ENCODE results near the gene MYZAP. TPM values are rescaled to one million over a fixed set of nuclear protein-coding genes. Genes with fewer than 3 reads are reported as not detected.

The MYZAP gene, protein sequence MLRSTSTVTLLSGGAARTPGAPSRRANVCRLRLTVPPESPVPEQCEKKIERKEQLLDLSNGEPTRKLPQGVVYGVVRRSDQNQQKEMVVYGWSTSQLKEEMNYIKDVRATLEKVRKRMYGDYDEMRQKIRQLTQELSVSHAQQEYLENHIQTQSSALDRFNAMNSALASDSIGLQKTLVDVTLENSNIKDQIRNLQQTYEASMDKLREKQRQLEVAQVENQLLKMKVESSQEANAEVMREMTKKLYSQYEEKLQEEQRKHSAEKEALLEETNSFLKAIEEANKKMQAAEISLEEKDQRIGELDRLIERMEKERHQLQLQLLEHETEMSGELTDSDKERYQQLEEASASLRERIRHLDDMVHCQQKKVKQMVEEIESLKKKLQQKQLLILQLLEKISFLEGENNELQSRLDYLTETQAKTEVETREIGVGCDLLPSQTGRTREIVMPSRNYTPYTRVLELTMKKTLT
- total RNA-seq (2022; extraction: Qiagen RNA extraction; ENCODE audit: low read depth) = 0.50 to 0.99 TPM (median 0.80 TPM) in 5 replicates

DNA sequence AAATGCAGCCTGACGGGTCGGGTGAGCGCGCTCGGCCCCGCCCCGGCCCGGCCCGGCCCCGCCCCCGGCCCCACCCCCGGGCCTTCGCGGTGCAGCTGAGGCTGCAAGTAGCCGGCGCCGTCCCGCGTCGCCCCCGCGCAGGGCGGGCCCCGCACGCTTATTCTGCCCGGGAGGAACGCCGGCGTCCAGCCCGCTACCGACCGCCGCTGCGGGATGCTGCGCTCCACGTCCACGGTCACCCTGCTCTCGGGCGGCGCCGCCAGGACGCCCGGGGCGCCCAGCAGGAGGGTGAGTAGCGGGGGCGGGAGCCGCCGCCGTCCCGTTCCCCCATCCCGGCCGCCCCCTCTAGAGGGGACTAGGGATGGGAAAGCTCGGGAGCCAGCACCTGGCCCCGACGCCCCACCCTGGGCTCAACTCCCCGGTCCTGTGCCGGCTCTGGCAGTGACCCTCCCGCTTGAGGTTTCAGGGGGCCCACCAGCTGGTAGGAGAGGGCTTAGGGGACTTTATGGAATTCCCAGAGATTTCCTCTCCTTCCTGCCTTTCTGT lies at the start of gene MYZAP:
MYZAP (plus strand) TSS at position 83 of the 546 bp plus-strand sequence; CDS start at position 214, 131 bp downstream.

DNA sequence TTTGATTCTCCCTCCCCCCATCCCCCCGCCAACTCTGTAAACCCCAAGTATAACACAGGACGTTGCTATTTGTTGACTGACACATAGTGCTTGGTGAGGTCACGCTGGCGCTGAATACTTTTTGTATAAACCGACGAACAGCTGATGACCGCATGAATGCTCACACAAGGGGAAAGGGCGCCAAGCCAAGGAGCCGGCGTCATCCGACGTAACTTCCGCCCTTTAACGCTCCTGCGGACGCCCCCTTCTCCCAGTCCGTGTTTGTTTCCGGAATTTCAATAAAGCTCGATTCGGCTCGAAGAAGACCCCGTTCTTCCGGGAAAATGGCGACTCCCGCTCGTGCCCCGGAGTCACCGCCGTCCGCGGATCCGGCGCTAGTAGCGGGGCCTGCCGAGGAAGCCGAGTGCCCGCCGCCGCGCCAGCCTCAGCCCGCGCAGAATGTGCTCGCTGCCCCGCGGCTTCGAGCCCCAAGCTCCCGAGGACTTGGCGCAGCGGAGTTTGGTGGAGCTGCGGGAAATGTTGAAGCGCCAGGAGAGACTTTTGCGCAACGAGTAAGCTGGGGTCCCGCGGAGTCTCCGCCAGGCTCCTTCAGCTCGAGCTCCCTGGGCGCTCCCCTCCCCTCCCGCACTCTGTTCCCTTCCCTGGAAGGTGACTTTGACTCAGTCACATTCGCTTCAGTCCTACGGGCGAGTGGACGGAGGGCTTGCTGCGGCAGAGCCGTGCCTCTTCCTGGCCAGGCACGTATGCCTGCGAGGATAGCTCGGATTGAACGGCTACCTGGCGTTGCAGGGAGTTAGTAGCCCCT lies 114.9 kb downstream of the MYZAP start, which contains the start of gene POLR2M:
POLR2M (plus strand) TSS at position 310 of the 805 bp plus-strand sequence; CDS start at position 439, 129 bp downstream.

Other genes starting within 250 kb of the MYZAP start
- gene CGNL1, start 215.4 kb upstream of the MYZAP start, total RNA-seq (2022; extraction: Qiagen RNA extraction; ENCODE audit: low read depth) = 1.5 to 2.0 TPM (median 1.9 TPM) in 5 replicates
- 46.7 to 98.0 TPM (median 57.2 TPM) in 5 replicates for gene POLR2M, start 114.8 kb downstream of the MYZAP start, total RNA-seq (2022; extraction: Qiagen RNA extraction; ENCODE audit: low read depth)